A673 (cell line): ENCODE results near the gene SSR4. TPM values are rescaled to one million over a fixed set of nuclear protein-coding genes. Genes with fewer than 3 reads are reported as not detected.
"Not testable (repeated sequence)": the region's sequence is repeated elsewhere in the genome, so short reads cannot be mapped to it uniquely, and the experiment has no call there.

Experiments
- Bru-seq: library from RNA; stranded (reverse); fragments of 400-500 nt; gene quantifications from one replicate; lab custom pipeline; 2021; lab: Mats Ljungman, UMichigan
- BruChase-seq, 2 experiments: library from RNA; stranded (reverse); fragments of 400-500 nt; gene quantifications; one replicate each; lab custom pipeline; 2021; lab: Mats Ljungman, UMichigan
- BruUV-seq: library from RNA; stranded (reverse); fragments of 400-500 nt; replicated peaks from 2 replicates; lab custom pipeline; 2021; lab: Mats Ljungman, UMichigan
- CTCF ChIA-PET: fragments of 300-600 bp; sonication (Branson Sonifier 250); formaldehyde crosslinking; loops from one replicate; lab custom pipeline; 2022; ENCODE audit warnings: antibody characterized with exemption; lab: Charles Lee
- POLR2A ChIA-PET: fragments of 300-600 bp; sonication (Branson Sonifier 250); formaldehyde crosslinking; loops from one replicate; lab custom pipeline; 2022; ENCODE audit warnings: antibody characterized with exemption; ENCODE audit not compliant: low non-redundant PET; lab: Charles Lee
- DNase-seq: peaks from one replicate; pipeline ENCODE4 v3.0.0-alpha.2; 2015; ENCODE audit warnings: low spot score
- H3K27ac ChIP-seq: fragments of 200-600 bp; sonication (generic); 2 replicates; pipeline ENCODE4 v1.5.1; 2016; ENCODE audit warnings: mixed run types, low read depth, mild to moderate bottlenecking, mixed read lengths, antibody characterized with exemption, low read length; ENCODE audit not compliant: poor library complexity, severe bottlenecking
- H3K27me3 ChIP-seq: fragments of 200-600 bp; sonication (generic); replicated peaks from 2 replicates; pipeline ENCODE4 v1.6.1; 2017; ENCODE audit warnings: mixed run types, low read depth, mild to moderate bottlenecking, mixed read lengths, antibody characterized with exemption, low read length; ENCODE audit not compliant: insufficient read depth, poor library complexity
- H3K36me3 ChIP-seq: fragments of 200-600 bp; sonication (generic); 2 replicates; pipeline ENCODE4 v1.6.1; 2016; ENCODE audit warnings: mixed run types, mild to moderate bottlenecking, mixed read lengths, antibody characterized with exemption, low read length; ENCODE audit not compliant: insufficient read depth, poor library complexity, severe bottlenecking
- H3K4me1 ChIP-seq: fragments of 200-600 bp; sonication (generic); 2 replicates; pipeline ENCODE4 v1.6.1; 2017; ENCODE audit warnings: mixed run types, mild to moderate bottlenecking, mixed read lengths, antibody characterized with exemption, low read length; ENCODE audit not compliant: insufficient read depth, poor library complexity, severe bottlenecking
- H3K4me3 ChIP-seq: fragments of 200-600 bp; sonication (generic); 2 replicates; pipeline ENCODE4 v1.5.1; 2016; ENCODE audit warnings: low read depth, mixed run types, mild to moderate bottlenecking, mixed read lengths, low read length; ENCODE audit not compliant: poor library complexity, severe bottlenecking
- H3K9me3 ChIP-seq: fragments of 200-600 bp; sonication (generic); 2 replicates; pipeline ENCODE4 v1.6.1; 2016; ENCODE audit warnings: mixed run types, low read depth, mild to moderate bottlenecking, mixed read lengths, antibody characterized with exemption, low read length; ENCODE audit not compliant: poor library complexity, severe bottlenecking
- CTCF ChIP-seq: fragments of 300-800, 200-600 bp; sonication (generic); conservative IDR thresholded peaks from 2 replicates; pipeline ENCODE4 v1.5.1; 2017; ENCODE audit warnings: low read depth, mild to moderate bottlenecking, antibody characterized with exemption, low read length, moderate library complexity, mixed read lengths
- EZH2 ChIP-seq: fragments of 200-600 bp; sonication (generic); IDR thresholded peaks from 2 replicates; pipeline ENCODE4 v1.6.1; 2017; ENCODE audit warnings: borderline replicate concordance, low read depth, mild to moderate bottlenecking, mixed read lengths, antibody characterized with exemption, low read length; ENCODE audit not compliant: poor library complexity, severe bottlenecking
- intact Hi-C: fragments of 100-400 bp; cut with micrococcal nuclease; formaldehyde crosslinking; loops from one replicate; pipeline ENCODE4 v1.10.0; 2022; ENCODE audit not compliant: unreplicated experiment
- long read RNA-seq: library from polyadenylated mRNA; stranded (forward); transcript quantifications from one replicate; pipeline ENCODE4 v2.0.0, GENCODE V29; 2022
- total RNA-seq: library from RNA; stranded (reverse); gene quantifications from 2 replicates; pipeline ENCODE4 v1.2.3, GENCODE V29; 2021

The SSR4 gene
- total RNA-seq (205 and 214 TPM in 2 replicates), Bru-seq, nascent RNA (percentile 70 among the genes with signal in this experiment), BruChase-seq, experiment 1, labeled RNA remaining after a 2-hour chase (percentile 68 among the genes with signal in this experiment), BruChase-seq, experiment 2, labeled RNA remaining after a 6-hour chase (percentile 76 among the genes with signal in this experiment)
- long read RNA-seq, transcript SSR4-203 (6 exons, 643 nt) = major isoform, 130 of 178 reads
- long read RNA-seq, transcript SSR4-210 (5 exons, 701 nt) = minor isoform, 9 of 178 reads
- long read RNA-seq, partial matches to known transcripts = 12 of 178 reads
- long read RNA-seq, other reads (novel, unspliced or antisense) = 20 of 178 reads

- DNase-seq = peak; percentile 95
- Histone ChIP-seq H3K27ac (peak within 1 kb of the TSS; percentile 92), H3K4me3 (peak within 1 kb of the TSS; percentile 77), H3K9me3 (no peaks in the 10 kb centered on the region), H3K4me1 (no peaks in the 10 kb centered on the region), H3K36me3 (peaks cover 12% of the 10 kb centered on the region), H3K27me3 (no peaks in the 10 kb centered on the region)
- no TSS peak for BruUV-seq
- no peak; the same call in 1 of the 2 replicates for TF ChIP-seq CTCF
- no peak for TF ChIP-seq EZH2
- intact Hi-C loops = no loop called here
- ChIA-PET CTCF (no interaction called here), POLR2A (no interaction called here)
These were observed at the start of gene SSR4, which contains the start of gene IDH3G for GRCh38 chrX:153794018-153794896. SSR4 (plus strand) TSS chrX:153794668; CDS start chrX:153794688, 20 bp downstream. IDH3G (minus strand) TSS chrX:153794375; CDS start chrX:153794326, 49 bp downstream.

- H3K4me1 ChIP-seq, H3K9me3 ChIP-seq, intact Hi-C loops, POLR2A ChIA-PET, BruUV-seq, H3K36me3 ChIP-seq, H3K4me3 ChIP-seq, DNase-seq, H3K27me3 ChIP-seq, H3K27ac ChIP-seq, CTCF ChIA-PET: not testable (repeated sequence)
These were observed 49.4 kb upstream of the SSR4 start for GRCh38 chrX:153745067-153745433.

- Histone ChIP-seq H3K4me3 (no peak overlapping the region), H3K27ac (no peak overlapping the region), H3K4me1 (no peaks in the 10 kb centered on the region), H3K27me3 (no peaks in the 10 kb centered on the region), H3K36me3 (no peaks in the 10 kb centered on the region), H3K9me3 (no peaks in the 10 kb centered on the region)
- CTCF ChIA-PET = no interaction called here
- TF ChIP-seq CTCF (no peak), EZH2 (no peak)
- intact Hi-C loops = no loop called here
- POLR2A ChIA-PET = no interaction called here
- BruUV-seq = no TSS peak
- no peak for DNase-seq
These were observed 48.1 kb upstream of the SSR4 start for GRCh38 chrX:153746359-153746758.

- H3K36me3 ChIP-seq, POLR2A ChIA-PET, H3K27me3 ChIP-seq, intact Hi-C loops, DNase-seq, H3K27ac ChIP-seq, H3K4me3 ChIP-seq, H3K4me1 ChIP-seq, BruUV-seq, H3K9me3 ChIP-seq: not testable (repeated sequence)
- CTCF ChIA-PET = interaction anchor here (0.7 kb wide), 1 partner anchor 808 kb away, joined by 4 read pairs; no protein-coding TSS in a partner anchor
These were observed 47.5 kb upstream of the SSR4 start for GRCh38 chrX:153746991-153747390.

- CTCF ChIA-PET, H3K27me3 ChIP-seq, H3K4me3 ChIP-seq, H3K36me3 ChIP-seq, H3K4me1 ChIP-seq, H3K27ac ChIP-seq, DNase-seq, BruUV-seq, H3K9me3 ChIP-seq, intact Hi-C loops, POLR2A ChIA-PET: not testable (repeated sequence)
These were observed 45.5 kb upstream of the SSR4 start for GRCh38 chrX:153749017-153749416.
